HG02884 (cell line): ENCODE measurements around the gene MAN2A2.

Experiments
- ATAC-seq: cut with Tn5 transposase; IDR thresholded peaks from one replicate; pipeline ENCODE4 v1.9.1; 2021; ENCODE audit warnings: mild to moderate bottlenecking, moderate library complexity; ENCODE audit not compliant: unreplicated experiment

Gene MAN2A2

DNA sequence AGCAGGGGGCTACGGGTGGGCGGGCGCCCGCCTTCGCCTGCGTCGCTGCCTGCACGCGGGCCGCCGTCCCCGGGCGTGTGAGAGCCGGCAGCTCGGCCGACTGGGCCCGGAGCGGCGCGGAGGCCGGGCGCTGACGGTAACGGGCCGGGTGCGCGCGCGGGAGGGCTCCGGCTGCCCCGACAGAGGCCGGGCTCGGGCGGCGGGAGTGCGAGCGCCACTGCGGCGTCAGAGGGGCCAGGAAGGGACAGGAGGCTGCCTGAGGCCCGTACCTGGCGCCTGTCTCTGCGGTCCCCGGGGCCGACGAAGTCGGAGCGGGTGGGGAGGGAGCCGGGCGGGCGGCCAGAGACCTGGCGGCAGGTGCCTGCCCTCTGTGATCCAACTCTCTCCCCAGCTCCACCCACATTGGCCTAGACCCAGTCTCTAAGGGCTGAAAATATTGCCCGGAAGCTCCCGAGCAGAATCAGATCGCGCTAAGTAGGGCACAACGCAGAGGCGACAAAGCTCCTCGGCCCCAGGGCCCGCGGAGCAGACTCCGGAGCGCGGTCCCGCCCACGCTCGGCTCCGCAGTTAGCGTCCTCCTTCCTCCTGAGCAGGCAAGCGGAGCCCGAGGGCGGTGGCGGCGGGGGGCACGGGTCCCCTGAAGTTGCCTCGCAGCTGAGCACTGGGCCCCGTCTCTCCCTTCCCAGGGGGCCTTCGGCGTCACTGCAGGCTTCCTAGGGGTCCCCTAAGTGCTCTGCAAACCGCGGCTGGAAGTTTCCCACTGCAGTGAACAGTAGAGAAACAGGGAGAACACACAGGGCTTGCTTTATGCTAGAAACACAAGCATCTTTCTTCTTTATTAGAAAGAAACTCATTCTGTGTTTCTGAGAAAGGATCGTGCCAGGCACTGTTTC, at the start of gene MAN2A2:
Gene MAN2A2 (plus strand): TSS at position 463 of the 893 bp plus-strand sequence. CDS start 906 bp downstream, outside the sequence.
- ATAC-seq = peak; percentile 49

DNA sequence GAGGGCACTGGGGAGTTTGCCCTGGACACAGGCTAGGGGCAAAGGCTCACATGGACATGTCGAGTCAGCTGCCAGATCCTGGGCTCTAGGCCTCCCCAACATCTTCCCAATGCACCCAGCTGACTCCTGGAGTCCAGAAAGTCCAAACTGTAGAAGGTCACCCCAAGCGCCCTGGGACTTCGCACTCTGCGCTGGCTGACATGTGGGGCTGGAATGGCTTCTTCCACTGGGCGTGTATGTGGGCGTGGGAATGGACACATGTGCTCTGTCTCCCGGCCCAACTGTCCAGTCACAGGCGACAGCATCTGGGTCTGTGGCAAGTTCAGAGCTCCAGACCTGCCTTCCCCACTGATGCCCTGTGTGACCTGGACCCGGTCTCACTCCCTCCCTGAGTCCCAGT, 48.0 kb upstream of the MAN2A2 start:
- no peak for ATAC-seq

DNA sequence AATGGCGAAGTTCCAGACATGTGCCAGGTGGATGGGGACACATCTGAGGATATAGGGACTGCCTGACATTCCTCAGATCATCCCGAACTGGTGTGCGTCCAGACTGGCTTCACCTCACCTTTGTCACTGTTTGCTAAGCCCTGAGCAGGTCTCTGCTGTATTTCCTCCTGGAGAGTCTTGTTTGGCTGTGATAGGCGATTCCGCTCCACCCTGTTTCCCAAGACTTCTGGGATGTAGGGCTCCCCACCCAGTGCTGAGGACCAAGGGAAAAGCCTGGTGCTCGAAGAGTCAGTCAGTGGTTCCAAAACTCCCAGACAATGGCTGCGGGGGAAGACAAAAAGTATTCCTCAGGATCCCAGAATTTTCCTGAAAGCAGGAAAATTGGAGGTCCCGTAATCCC, 45.8 kb upstream of the MAN2A2 start:
- ATAC-seq = no peak

DNA sequence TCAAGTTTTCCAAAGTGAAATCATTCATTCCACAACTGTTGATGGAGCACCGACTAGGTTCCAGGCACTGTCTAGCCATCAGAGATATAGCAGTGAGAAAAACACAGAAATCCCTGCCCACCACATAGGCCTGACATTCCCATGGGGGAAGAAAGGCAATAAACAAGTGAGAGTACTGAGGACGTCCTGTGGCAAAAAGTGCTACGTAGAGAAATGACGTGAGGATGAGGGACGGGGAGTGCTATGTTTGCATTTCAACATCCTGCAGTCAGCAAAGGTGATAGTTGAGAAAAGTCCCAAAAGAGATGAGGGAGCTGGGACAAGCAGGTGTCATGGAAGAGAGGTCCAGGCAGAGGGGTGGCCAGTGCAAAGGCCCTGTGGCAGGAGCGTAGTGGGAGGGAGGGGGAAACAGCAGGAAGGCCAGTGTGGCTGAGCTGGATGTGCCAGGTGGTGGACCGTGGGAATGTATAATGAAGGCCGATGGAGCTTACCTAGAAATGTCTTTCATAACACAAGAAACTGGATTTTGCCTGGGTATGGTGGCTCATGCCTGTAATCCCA, 45.1 kb upstream of the MAN2A2 start:
- ATAC-seq = no peak

DNA sequence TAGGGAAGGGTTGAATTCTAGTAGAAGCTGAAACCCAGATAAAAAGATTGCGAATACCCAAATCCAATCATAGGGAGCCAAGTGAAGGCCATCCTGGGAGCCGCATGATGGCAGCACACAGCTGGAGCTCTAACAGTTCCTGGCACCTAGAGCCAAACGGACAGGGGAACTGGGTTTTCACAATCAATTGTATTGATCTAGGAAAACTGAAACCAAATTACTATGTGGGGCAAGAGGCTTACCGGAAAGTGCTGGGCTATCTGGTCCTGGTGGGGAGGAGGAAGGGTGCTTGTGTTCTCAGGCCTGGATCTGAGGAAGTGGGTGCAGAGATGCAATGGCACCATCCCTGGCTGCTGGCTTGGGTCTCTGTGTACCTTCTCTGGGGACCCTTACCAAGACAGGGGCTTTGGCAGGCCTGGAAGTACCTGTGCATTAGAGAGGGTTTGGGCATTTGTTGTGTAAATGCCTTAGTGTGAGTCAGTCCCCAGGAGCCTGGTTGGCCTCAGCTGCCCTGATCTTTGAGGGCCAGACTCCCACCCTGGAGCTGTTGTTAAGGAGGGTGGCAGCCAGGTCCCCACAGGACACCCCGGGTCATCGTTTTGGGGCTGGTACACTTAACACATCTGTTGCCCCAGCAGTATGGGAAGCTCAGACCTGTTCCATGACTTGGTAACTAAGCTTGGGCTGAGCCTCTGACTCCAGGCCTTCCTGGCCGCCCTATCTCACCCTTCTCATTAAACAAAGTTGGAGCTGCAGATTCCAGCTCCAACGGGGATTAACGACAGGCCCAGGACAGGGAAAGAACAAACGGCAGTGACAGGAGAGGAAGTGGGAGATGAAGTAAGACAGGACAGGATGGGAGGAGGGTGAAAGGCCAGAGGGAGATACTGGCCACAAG, 43.6 kb upstream of the MAN2A2 start:
- no peak for ATAC-seq

DNA sequence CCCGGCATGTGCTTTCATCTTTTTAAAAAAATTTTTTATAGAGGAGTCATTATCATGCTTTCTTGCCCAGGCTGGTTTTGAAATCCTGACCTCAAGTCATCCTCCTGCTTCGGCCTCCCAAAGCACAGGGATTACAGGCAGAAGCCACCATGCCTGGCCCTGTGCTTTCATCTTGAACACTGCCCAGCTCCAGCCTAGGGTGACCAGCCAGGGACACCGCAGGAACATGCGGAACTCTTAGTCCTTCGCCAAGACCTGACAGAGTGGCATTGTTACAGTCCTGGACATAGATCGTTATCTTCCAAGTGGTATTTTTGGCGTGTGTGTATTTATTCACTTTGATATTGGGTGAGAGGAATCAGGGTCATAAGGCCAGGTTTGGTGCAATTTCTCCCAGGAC, 42.7 kb upstream of the MAN2A2 start:
- ATAC-seq = no peak

DNA sequence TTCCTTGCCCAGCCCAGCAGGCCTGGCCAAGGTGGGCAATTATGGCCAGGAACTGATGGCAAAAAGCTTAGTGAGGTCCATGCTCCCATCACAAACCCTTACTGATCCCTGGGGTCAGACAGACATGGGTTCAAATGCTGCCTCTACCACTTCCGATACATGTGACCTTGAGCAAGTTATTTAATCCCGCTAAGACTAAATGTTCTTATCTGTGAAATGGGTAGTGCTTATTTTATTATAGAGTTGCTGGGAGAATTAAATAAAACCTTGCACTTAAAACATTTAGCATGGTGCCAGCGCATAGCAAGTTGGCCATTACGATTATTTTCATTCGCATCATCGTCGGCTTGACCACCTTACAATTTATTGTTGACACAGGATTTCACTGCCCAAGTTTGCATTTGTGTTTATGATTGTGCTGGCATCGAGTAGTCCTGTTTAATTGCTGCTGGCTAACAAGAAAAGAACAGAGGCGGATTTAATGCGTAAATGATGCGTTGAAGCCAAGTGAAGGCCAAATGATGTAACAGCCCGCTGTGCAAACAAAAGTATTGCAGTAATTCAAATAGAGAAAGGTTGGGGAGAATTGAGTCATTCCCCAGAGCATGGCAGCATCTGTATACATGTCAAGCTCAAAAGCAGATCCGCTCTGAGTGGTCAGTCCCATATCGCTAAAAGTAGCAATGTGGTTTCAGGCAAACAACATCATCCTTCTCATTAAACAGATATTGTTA, 42.0 kb upstream of the MAN2A2 start:
- no peak for ATAC-seq

DNA sequence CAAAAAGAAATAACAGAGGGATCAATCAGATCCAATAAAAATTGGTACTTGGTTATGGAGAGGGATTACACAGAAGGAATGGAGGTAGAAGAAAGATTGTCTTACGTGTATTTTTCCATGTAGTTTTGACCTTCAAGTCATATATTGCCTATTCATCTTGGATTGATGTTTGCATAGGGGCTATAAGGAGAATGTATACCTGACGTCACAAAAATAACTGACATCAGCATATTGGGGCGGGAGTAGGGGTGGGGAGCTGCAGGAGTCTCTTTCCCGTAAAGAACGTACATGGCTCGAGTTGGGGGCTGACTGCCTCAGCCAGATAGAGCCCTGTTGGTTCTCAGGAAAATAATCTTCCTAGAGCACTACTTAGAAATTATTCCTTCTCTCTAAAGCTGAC, 40.6 kb upstream of the MAN2A2 start:
- no peak for ATAC-seq

DNA sequence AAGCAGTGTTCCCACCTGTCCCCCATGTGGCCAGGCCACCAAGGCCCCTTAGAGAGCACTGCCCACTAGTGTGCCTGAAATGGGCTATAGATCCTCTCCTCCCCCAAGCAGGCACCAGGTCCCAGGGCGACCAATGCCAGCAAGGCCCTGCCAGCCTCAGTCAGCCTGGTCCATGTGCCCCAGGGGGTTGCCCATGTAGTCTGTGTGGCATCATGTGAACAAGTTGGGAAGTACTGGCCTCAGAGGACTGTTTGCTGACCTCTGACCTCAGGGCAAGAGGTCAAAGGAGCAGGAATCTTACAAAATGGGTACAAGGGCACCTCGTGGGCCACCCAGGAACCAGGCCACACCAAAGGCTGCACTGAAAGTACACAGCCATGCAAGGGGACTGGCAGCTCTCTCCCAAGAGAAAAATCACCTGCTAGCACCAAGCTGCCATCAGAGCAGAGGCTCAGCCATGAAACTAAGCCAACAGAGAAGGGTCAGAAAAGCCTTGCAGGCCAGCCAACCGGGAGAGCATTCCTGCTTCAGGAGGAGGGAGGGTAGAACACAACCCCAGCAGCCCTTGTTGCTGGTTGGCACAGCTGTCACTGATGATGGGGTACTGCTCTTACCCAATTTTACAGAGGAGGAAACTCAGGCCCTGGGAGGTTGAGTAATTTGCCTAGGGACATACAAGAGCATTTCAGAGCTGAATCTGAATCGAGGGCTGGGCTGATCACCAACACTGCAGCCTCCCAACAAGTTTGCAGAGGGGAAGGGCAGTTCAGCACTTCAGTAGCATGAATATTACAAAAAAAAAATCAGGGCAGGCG, 39.9 kb upstream of the MAN2A2 start:
- no peak for ATAC-seq

DNA sequence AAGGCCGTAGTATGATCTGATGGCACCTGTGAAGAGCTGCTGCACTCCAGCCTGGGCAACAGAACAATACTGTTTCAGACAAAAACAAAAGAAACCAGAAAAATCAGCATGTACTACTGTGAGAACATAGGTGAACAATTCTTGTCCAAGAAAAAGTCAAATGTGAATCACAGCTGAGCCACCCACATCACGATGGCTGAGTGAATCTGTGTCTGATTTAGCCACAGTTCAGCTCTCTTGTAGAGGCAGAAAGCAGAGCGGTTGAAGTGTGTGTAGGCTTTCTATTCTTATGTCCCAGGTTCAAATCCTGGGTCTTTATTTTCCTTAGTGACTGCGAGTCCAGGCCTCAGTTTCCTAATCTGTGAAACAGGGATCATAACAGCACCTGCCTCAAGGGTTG, 39.1 kb upstream of the MAN2A2 start:
- ATAC-seq = no peak

DNA sequence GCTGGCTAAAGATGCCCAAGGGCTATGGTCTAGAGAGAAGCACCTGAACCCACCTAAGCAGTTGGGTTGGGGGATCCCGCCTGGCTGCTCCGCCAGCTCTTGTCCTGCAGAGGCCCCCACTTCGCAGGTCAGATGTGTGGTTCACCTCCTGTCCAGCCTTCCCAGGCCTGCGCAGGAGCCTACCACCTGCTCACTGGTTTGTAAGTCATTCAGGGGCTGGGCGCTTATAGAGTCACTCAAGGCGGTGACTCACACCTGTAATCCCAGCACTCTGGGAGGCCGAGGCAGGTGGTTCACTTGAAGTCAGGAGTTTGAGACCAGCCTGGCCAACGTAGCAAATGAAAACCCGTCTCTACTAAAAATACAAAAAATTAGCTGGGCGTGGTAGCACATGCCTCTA, 38.6 kb upstream of the MAN2A2 start:
- no peak for ATAC-seq

DNA sequence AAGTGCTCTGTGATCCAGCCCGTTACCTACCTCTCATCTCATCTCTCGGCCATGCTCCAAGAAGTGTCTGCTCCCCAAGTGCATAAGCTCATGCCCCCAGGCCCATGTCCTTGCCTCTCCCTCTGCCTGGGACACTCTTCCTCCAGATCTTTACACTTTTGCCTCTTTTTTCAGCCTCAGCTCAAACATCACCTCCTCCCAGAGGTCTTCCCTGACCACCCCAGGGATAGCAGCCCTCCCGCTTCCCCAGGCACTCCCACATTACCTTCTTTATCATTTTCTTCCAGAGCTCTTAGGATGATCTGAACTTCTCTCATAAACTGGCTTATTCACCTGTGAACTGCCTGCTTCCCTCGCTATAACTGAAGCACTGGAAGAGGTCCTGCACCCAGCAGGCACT, 37.4 kb upstream of the MAN2A2 start:
- no peak for ATAC-seq

DNA sequence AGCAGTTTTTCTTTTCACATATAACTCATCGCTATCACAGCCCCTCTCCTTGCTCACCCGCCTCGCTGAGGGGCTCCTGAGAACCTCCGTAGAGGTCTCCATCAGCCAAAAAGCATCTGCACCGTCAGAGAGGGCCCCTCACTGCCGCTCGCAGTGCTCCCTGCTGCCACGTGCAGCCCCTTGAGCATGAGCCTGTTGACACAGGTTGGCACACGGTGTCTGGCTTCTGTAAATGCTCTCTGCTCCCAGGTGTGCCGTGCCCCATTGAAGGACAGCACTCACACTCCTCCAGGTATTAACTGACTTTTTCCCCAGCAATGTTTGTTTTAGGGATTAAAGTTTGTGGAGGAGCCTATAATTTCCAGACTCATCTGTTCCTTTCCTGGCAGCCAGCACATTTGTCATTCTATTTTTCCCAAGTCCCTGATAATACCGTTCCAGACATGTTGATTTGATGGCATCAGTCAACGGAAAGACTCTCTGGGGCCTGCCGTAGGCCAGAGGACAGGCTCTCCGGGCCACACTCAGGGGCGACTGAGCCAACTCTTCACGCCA, 36.9 kb upstream of the MAN2A2 start:
- no peak for ATAC-seq

DNA sequence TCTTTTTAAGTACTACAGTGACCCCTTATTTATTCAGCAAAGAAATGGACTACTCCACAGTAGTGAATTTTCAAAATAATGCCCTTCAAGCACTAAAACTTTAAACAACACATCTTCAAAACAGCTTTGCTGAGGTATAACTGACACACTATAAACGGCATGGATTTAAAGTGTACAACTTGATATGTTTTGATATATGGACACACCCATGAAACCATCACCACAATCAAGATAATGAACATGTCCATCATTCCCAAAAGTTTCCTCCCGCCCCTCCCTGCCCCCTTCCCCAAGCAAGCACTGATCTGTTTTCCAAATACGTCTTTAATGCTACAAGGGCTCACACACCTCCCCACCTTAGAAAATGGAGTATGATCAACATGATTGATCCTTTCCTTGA, 36.3 kb upstream of the MAN2A2 start:
- ATAC-seq = no peak

DNA sequence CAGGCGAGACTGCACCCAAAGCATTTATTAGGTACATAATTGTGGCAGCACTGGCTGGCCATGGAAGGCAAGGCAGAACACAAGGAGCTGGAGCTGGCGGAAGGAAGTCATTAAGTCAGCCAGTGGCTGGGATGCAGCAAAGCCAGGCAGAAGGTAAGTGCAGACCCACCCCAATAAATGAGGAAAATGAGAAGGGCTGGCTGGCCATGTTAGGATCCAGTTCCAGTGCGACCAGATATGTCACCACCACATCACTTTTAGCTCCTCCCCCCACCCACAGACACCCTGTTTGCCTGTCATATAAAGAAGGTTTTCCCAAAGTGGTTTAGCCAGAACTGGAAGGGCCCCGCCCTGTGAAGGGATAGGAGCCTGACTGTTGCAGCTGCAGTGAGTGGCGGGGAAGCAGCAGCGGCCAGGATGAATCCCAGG, 34.8 kb upstream of the MAN2A2 start, which contains the start of gene FURIN:
Gene FURIN (plus strand): TSS at position 328 of the 429 bp plus-strand sequence. CDS start 7,153 bp downstream, outside the sequence.
- no peak for ATAC-seq

DNA sequence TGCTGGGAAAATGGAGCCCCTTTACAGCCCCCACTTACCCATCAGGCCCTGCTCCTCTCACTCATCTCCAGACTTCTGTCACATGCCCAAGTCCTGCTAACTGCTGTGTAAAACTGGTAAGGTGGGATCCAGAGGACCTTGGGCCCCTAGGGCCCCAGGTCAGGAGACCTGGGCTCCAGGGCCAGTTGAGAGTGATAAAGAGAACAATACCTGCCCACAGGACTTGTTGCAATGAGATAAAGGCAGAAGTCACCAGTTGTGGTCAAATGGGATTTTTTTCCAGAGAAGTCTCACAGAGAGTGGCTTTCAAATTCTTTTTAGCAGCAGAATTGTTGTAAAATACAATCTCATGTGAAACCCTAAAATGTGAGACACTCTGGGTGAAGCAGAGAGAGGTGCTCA, 34.0 kb upstream of the MAN2A2 start:
- ATAC-seq = no peak

DNA sequence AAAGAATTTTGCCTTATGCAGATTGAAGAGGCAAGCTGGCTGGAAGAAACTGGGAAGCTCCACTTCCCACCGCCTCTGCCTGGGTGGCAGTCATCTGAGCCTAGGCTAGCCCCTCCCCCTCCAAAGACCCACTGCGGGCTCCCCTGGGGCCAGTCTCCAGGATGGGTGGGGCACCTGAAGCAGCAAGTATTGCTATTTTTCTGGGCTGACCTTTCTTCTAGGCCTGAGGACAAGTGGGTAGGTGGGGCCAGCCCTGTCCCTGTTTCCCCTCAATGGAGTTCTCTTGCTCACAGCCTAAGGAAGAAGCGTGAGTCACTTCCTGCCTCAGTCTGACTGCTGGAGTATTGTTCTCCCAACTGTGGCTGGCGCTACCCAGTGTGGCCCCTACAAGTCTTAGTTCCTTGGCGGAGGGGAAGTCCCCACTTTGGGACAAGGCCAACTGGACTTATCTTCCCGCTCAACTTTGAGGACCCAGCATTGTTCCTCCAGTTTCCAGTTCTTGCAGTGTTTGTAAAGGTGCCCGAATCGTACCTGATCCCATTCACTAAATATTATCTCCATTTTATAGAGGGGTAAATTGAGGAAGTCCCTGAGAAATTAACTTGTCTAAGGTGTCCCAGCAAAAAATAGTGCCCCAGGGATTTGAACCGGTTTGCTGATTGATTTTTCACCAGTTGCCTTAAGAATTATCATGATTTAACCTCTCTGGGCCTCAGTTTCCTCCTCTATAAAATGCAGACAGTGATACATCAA, 33.3 kb upstream of the MAN2A2 start:
- peak; percentile 37 for ATAC-seq

DNA sequence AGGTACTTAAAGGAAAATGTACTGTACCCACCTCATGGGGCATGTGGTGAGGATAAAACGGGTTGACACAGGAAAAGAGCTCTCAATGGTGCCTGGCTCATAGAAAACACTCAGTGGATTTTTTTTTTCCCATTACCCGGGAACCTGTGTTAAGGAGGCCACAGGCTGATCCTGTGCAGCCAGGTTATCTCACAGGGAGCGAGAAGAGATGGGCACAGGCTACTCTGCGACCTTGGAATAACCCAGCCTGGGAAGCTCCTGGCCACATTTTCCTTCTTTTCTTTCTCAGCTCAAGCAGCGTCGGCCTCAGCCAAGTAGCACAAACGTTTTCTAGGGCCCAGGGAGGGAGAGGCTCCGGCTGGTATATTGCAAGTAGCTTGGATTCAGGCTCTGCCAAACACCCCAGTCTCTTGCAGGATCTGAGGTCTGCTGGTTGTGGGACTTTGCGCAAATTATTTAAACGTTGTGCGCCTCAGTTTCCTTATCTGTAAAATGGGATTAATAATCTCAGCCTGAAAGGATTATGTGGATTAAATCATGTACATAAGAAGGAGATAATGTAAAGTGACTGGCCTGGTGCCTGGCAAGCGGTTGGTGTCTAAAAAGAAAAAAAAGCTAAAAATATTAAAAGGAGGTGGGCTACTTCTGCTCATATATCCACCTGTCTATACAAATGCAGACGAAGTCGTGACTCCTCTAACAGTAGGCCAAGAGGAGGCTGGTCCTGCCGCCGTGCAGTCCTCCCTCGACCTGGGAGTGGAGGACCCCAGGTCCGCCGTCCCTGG, 32.6 kb upstream of the MAN2A2 start:
- no peak for ATAC-seq
